Measurements from ENCODE around the gene PTCH1. TPM values are rescaled to one million over a fixed set of nuclear protein-coding genes. Genes with fewer than 3 reads are reported as not detected.

The PTCH1 gene
- total and polyA plus RNA-seq, 10 of the 15 experiments (the other 5 are each of a cell fraction or from before 2014, with no cell fraction given): 0.16 to 6.1 (median 2.6) TPM

DNA sequence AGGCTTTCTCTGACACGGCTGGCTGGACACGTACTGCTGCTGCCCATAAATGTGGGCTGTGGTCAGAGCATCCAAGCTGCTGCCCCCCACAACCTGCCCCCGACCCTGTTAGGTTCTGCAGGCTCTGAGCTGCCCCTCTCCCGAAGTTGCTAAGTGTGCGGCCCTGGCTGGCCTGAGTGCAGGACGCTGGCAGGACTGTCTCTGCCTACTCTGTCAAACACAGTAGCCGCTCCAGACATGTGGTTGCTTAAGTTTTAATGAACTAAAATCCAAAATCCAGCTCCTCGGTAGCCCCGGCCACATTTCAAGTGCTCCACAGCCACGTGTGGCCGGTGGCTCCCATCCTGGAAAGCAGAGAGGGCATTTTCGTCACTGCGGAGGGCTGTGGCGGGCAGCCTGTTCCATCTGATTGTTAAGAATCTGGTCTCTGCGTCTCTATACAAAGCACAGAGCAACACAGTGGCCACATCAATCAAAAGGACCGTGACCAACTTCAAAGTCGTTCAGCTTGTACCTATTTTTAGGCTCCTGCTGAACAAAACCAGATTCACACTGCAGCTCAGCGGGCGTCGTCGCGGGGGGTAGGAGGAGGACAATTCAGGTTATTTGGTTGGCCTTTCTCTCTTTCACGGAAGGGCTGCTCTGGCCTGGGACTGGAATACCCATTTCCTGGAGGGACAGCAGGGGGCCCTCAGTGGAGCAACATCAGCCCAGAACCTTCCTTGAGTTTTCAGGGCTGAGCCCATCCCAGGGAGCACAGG, 68.9 kb downstream of the PTCH1 start:
- in situ Hi-C loops (cut with MboI): no loop called here

More for the DNA sequence above, 68.9 kb downstream of the PTCH1 start:
- POLR2A ChIA-PET: interaction anchor here (0.8 kb wide), 1 partner anchor 22 kb away, joined by 4 read pairs; no protein-coding TSS in a partner anchor
- H3K9ac ChIP-seq (ENCODE audit: control insufficient read depth, insufficient read depth, low read length): no peak overlapping the region
- no peaks in the 10 kb centered on the region for H3K79me2 ChIP-seq (ENCODE audit: control insufficient read depth, insufficient read depth, low read length)
- RAD21 ChIA-PET (ENCODE audit: unreplicated experiment): no interaction called here
- FAIRE-seq (no peak), DNase-seq (ENCODE audit: low read depth, low spot score) (no peak), ATAC-seq (no peak)
- TF ChIP-seq, protein P1, sequence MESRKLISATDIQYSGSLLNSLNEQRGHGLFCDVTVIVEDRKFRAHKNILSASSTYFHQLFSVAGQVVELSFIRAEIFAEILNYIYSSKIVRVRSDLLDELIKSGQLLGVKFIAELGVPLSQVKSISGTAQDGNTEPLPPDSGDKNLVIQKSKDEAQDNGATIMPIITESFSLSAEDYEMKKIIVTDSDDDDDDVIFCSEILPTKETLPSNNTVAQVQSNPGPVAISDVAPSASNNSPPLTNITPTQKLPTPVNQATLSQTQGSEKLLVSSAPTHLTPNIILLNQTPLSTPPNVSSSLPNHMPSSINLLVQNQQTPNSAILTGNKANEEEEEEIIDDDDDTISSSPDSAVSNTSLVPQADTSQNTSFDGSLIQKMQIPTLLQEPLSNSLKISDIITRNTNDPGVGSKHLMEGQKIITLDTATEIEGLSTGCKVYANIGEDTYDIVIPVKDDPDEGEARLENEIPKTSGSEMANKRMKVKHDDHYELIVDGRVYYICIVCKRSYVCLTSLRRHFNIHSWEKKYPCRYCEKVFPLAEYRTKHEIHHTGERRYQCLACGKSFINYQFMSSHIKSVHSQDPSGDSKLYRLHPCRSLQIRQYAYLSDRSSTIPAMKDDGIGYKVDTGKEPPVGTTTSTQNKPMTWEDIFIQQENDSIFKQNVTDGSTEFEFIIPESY (IDR thresholded peaks at IDR 0.05): no peak
- TF ChIP-seq BHLHE40 (IDR thresholded peaks at IDR 0.05; ENCODE audit: borderline replicate concordance in 1 of 2, low read depth in 2 of 2, low read length in 1 of 2) (peak in 1 of 2 experiments; percentile 46; a peak in 1 of 4 replicates), SRF (IDR thresholded peaks at IDR 0.05; ENCODE audit: low read depth in 2 of 2, low read length in 2 of 2) (no peak), TCF12 (IDR thresholded peaks at IDR 0.05; ENCODE audit: low read depth, low read length) (no peak), HDGF (IDR thresholded peaks at IDR 0.05) (no peak), CREM (IDR thresholded peaks at IDR 0.05; ENCODE audit: low read depth) (no peak), MEF2B (IDR thresholded peaks at IDR 0.05; ENCODE audit: partially characterized antibody, poor library complexity, severe bottlenecking) (peak; percentile 25), RUNX3 (IDR thresholded peaks at IDR 0.05; ENCODE audit: low read length) (0 out of 2 replicates have a peak, but pooled peaks have one; percentile 27), MYC (IDR thresholded peaks at IDR 0.05; ENCODE audit: insufficient read depth, insufficient read length, insufficient replicate concordance, low read length, severe bottlenecking) (no peak), TARDBP (IDR thresholded peaks at IDR 0.05; ENCODE audit: borderline replicate concordance) (no peak), KDM1A (IDR thresholded peaks at IDR 0.05; ENCODE audit: borderline replicate concordance) (no peak), NFIC (IDR thresholded peaks at IDR 0.05; ENCODE audit: low read depth, low read length) (no peak)
- TF ChIP-seq, protein P2, sequence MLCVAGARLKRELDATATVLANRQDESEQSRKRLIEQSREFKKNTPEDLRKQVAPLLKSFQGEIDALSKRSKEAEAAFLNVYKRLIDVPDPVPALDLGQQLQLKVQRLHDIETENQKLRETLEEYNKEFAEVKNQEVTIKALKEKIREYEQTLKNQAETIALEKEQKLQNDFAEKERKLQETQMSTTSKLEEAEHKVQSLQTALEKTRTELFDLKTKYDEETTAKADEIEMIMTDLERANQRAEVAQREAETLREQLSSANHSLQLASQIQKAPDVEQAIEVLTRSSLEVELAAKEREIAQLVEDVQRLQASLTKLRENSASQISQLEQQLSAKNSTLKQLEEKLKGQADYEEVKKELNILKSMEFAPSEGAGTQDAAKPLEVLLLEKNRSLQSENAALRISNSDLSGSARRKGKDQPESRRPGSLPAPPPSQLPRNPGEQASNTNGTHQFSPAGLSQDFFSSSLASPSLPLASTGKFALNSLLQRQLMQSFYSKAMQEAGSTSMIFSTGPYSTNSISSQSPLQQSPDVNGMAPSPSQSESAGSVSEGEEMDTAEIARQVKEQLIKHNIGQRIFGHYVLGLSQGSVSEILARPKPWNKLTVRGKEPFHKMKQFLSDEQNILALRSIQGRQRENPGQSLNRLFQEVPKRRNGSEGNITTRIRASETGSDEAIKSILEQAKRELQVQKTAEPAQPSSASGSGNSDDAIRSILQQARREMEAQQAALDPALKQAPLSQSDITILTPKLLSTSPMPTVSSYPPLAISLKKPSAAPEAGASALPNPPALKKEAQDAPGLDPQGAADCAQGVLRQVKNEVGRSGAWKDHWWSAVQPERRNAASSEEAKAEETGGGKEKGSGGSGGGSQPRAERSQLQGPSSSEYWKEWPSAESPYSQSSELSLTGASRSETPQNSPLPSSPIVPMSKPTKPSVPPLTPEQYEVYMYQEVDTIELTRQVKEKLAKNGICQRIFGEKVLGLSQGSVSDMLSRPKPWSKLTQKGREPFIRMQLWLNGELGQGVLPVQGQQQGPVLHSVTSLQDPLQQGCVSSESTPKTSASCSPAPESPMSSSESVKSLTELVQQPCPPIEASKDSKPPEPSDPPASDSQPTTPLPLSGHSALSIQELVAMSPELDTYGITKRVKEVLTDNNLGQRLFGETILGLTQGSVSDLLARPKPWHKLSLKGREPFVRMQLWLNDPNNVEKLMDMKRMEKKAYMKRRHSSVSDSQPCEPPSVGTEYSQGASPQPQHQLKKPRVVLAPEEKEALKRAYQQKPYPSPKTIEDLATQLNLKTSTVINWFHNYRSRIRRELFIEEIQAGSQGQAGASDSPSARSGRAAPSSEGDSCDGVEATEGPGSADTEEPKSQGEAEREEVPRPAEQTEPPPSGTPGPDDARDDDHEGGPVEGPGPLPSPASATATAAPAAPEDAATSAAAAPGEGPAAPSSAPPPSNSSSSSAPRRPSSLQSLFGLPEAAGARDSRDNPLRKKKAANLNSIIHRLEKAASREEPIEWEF (IDR thresholded peaks at IDR 0.05; ENCODE audit: insufficient replicate concordance, low read depth, low read length): no peak
- H3K4me2 ChIP-seq (ENCODE audit: control insufficient read depth, insufficient read depth): no peak overlapping the region
- H3K36me3 ChIP-seq (ENCODE audit: control insufficient read depth in 2 of 2, insufficient read depth in 2 of 2, low read length in 1 of 2): peaks cover 0 to 9% of the 10 kb centered on the region in 2 experiments; a peak in 2 of 4 replicates
- 97% methylated on average over 23 of the region's 23 CpGs for WGBS (ENCODE audit: insufficient coverage, insufficient replicate concordance, low lambda C conversion rate, missing lambda C conversion rate)
- H3K9me3 ChIP-seq (replicated peaks; ENCODE audit: control insufficient read depth, insufficient read depth, low read length): no peaks in the 10 kb centered on the region; the same call in 2 of the 3 replicates
- BruUV-seq (replicated peaks): no TSS peak
- intact Hi-C loops (cut with micrococcal nuclease; ENCODE audit: unreplicated experiment): no loop called here
- SMC1A ChIA-PET (ENCODE audit: uncharacterized antibody, unreplicated experiment): interaction anchor here (0.6 to 0.8 kb wide), 2 partner anchors 48 to 270 kb away, joined by 3 read pairs; no protein-coding TSS in a partner anchor
- H3K4me1 ChIP-seq (ENCODE audit: control insufficient read depth, insufficient read depth, low read length): peaks cover 7% of the 10 kb centered on the region
- no peak overlapping the region for H2AFZ ChIP-seq (ENCODE audit: control insufficient read depth, low read depth, low read length)
- H3K4me3 ChIP-seq: no peak overlapping the region
- H4K20me1 ChIP-seq (ENCODE audit: control insufficient read depth, insufficient read depth): no peaks in the 10 kb centered on the region
- no peaks in the 10 kb centered on the region for H3K27me3 ChIP-seq (replicated peaks in 1 of 2; ENCODE audit: control insufficient read depth in 2 of 2, insufficient read depth in 2 of 2, low read length in 1 of 2)
- CTCF ChIA-PET: interaction anchor here (0.8 kb wide), 1 partner anchor 126 kb away, joined by 3 read pairs; no protein-coding TSS in a partner anchor
- no peak overlapping the region for H3K27ac ChIP-seq (ENCODE audit: control insufficient read depth, insufficient read depth)

All from GM12878 (cell line).